GM19438 (cell line): Measurements from ENCODE around the gene PITPNC1.
"Not testable (repeated sequence)": the region's sequence is repeated elsewhere in the genome, so short reads cannot be mapped to it uniquely, and the experiment has no call there.

ENCODE experiments used
- ATAC-seq: cut with Tn5 transposase; IDR thresholded peaks from one replicate; pipeline ENCODE4 v1.9.1; 2021; ENCODE audit warnings: low read depth; ENCODE audit not compliant: unreplicated experiment

The PITPNC1 gene

GRCh38 chr17:67430515-67430914, 53.4 kb downstream of the PITPNC1 start:
- not testable (repeated sequence) for ATAC-seq

GRCh38 chr17:67431249-67432015, 54.4 kb downstream of the PITPNC1 start:
- ATAC-seq = no peak

DNA sequence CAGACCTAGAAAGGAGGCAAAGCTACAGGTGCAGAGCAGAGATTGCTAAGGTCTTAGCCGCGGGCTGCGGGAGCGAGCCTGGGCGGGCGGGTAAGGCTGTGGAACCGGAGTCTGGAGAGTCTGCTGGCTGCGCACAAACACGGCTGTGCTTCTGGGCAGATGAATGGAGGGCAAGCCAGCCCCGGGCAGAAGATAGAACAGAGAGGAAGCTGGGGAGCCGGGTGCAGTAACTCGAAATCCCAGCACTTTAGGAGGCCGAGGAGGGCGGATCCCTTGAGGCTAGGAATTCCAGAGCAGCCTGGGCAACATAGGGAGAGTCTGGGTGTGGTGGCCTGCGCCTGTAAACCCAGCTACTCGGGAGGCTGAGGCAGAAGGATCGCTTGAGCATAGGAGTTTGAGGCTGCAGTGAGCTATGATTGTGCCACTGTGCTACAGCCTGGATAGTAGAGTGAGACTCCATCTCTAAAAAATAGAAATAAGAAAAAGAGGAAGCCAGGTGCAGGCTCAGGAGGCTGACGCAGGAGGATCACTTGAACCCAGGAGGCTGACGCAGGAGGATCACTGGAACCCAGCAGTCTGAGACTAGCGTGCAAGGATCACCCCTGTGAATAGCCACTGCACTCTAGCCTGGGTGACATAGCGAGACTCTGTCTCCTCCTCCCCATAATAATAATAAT, 56.3 kb downstream of the PITPNC1 start:
- no peak for ATAC-seq

DNA sequence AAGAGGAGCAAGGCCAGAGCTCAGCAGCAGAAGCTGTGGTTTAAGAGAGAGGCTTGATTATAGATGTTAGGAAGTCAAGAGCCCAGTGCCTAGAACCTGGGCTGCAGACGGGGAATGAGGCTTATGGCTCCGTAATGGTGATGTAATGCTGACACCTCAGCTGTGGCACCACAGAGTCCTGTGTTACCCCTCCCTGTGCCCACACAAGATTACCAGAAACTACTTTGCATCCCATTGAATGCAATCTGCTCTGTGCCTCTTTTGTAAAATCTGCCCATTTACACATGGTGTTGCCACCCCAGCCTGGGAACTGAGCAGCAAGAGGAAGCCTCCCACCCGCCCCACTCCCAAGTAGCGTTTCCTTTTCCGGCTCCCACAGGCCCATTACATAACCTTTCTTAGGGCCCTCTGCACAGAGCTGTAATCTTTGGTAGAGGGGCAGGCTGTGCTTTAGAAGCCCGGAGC, 57.0 kb downstream of the PITPNC1 start:
- no peak for ATAC-seq

- no peak for ATAC-seq
These were observed 58.0 kb downstream of the PITPNC1 start for GRCh38 chr17:67435122-67435521.

GRCh38 chr17:67435786-67436185, 58.7 kb downstream of the PITPNC1 start:
- ATAC-seq = no peak

- no peak for ATAC-seq
These were observed 59.2 kb downstream of the PITPNC1 start for GRCh38 chr17:67436233-67436632.

- ATAC-seq = no peak
These were observed 61.6 kb downstream of the PITPNC1 start for GRCh38 chr17:67438667-67439066.

- ATAC-seq = no peak
These were observed 62.2 kb downstream of the PITPNC1 start for GRCh38 chr17:67439269-67439668.

DNA sequence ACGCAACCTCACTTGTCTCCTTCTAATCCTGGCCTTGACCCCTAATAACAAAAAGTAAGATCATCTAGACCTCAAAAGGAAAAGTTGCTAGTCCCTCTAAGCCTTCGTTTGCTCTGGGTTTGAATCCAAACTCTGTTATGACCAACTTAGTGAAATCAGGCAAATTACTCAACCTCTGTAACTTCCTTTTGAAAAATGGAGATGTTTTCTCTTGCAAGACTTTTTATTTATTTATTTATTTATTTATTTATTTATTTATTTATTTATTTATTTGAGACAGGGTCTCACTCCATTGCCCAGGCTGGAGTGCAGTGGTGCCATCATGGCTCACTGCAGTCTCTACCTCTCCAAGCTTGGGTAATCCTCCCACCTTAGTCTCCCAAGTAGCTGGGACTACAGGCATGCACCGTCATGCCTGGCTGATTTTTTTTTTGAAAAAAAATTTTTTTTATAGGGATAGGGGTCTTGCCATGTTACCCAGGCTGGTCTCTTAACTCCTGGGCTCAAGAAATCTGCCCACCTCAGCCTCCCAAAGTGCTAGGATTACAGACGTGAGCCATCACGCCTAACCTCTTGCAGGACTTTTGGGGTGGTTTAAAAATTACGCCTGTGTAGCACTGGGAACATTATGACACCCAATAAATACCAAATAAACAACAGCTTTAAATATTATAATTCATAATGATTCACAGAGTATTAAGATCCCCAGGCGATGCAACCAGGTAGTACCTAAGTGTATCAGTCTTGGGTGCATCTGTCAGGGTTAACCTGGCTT, 63.4 kb downstream of the PITPNC1 start:
- ATAC-seq = no peak

- ATAC-seq = no peak
These were observed 64.2 kb downstream of the PITPNC1 start for GRCh38 chr17:67441052-67441895.

GRCh38 chr17:67441896-67442219, 64.8 kb downstream of the PITPNC1 start:
- no peak for ATAC-seq

- ATAC-seq = no peak
These were observed 65.9 kb downstream of the PITPNC1 start for GRCh38 chr17:67442787-67443624.

- ATAC-seq = no peak
These were observed 67.0 kb downstream of the PITPNC1 start for GRCh38 chr17:67443931-67444595.

DNA sequence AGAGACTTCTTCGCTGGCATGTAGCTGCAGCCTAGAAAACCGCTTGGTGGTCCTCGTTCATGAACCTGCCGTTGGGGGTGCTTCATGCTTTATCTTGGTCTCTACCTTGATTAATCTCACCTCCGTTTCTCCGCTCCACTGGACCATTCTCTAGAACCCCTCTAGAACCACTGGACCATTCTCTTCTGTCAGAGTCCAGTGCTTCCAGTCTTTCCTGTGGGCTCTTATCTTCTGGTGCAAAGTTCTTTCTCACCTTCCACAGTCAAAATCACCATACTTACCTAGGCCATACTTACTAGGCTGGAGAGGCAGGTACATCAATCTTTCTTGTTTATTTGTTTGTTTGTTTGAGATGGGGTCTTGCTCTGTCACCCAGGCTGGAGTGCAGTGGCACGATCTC, 71.4 kb downstream of the PITPNC1 start:
- no peak for ATAC-seq

DNA sequence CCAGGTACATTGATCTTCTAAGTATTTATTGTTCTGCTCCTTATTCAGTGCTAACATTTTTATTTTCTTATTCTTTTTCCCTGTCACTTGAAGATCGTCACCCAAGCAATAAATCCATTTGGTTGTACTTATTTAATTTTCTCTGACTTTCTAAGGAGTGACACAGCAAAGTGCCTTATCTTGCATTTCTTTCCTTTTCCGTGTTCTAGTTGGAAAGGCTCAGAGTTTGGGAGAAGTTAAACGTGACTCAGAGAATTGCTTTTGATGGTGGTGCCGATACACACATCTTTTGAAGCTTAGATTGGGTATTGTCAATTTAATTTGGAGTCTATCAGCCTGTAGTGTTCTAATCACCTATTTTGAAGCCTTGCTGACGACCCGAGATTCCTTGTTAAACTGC, 72.0 kb downstream of the PITPNC1 start:
- no peak for ATAC-seq

GRCh38 chr17:67449845-67450755, 73.0 kb downstream of the PITPNC1 start:
- ATAC-seq = no peak
